HG03280 (cell line): ENCODE measurements around the gene KCTD7.
"Not testable (repeated sequence)": the region's sequence is repeated elsewhere in the genome, so short reads cannot be mapped to it uniquely, and the experiment has no call there.

Experiments
- ATAC-seq: cut with Tn5 transposase; IDR thresholded peaks from one replicate; pipeline ENCODE4 v1.9.1; 2021; ENCODE audit warnings: mild to moderate bottlenecking, moderate library complexity; ENCODE audit not compliant: unreplicated experiment

The KCTD7 gene

DNA sequence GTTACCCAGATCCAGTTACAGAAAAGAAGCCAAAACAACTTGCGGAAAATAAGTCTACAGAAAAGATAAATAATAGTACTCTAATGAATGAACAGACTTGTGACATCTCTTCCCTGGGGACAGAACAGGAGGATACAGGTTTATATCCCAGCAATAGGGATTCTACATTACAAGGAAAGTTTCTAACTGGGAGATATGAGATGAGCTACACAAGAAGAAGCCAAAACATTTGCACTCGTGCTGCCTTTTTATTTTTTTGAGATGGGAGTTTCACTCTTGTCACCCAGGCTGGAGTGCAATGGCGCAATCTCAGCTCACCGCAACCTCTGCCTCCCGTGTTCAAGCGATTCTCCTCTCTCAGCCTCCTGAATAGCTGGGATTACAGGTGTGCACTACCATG, 22.3 kb downstream of the KCTD7 start:
- ATAC-seq: not testable (repeated sequence)

DNA sequence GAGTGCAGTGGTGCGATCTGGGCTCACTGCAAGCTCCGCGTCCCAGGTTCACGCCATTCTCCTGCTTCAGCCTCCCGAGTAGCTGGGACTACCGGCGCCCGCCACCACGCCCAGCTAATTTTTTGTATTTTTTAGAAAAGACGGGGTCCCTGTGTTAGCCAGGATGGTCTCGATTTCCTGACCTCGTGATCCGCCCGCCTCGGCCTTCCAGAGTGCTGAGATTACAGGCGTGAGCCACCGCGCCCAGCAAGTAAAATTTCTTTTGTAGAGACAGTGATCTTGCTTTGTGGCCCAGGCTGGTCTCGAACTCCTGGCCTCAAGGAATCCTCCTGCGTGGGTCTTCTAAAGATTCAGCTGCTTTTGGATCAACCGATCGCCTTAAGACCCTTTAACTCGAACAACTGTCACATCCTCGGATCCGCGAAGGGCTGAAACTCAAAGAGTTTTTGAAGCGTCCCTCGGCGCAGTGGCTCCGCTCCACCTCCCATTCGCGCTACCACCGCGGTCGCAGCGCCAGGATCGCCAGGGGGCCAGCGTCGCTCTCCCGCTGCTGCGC, 25.1 kb downstream of the KCTD7 start:
- ATAC-seq: not testable (repeated sequence)

DNA sequence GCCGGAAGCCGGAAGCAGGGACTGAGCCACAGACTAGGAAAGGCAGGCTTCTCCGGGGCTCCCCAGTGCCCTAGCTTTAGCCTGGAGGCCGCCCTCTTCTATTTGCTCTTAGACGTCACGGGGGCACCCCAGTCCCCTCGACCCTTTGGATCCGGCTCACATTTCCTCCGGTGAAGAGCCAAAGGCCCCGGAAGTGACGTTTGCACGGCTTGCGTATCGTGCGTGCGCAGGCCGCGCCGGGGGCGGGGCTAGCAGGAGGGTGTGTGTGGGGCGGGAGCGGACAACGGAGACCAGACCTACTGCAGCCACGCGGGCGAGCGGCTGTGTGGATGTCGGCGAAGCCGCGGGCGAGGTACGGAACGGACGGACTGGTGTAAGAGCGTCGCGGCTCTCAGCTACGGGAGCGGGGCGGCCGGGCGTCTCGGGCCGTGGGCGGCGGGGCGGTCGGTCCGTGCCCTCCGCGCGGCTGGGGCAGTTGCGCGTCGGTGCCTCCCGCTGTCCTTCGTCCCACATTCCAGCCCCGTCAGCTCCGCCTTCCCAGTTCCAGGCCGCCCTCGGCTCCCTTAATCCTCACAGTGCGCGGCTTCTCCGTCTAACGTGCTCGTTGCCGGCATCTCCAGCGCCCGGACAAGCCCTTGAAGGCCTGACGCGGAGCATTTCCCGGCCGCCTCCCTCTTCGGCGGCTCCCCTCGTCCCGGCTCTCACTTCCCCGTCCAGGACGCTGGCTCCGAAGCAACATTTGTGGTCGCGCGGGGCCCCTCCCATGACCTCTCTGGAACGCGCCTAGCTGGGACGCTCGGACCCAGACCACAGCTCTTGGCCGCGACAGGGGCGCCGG, 25.8 kb downstream of the KCTD7 start:
- ATAC-seq: peak; percentile 94

DNA sequence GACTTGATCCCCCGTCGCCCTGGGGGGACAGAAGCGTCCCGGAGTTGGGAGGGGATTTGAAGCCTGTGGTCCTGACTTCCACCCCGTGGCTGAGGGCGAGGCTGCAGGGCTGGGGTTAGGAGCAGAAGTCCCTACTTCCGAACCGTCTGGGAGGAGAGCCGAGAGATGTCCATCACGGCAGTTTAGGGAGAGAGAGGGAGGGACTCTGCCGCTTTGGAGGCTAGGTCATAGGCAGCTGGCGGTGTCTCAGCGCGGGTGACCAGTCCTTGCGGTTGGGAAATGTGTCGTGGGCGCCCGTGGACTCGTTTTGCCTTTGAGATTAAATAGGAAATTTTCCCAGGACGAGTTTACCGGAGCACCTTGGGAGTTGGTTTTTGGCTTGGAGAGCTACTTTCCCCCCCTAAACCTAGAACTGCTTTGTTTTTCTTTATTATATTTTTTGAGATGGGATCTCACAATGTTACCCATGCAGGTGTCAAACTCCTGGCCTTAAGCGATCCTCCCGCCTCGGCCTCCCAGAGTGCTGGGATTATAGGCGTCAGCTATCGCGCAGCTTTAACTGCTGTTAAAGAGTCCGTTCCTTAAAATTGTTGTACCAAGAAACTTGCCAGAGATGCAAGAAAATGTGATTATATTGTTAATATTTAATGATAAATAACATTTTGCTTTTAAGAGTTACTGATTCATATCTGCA, 26.6 kb downstream of the KCTD7 start:
- ATAC-seq: not testable (repeated sequence)

DNA sequence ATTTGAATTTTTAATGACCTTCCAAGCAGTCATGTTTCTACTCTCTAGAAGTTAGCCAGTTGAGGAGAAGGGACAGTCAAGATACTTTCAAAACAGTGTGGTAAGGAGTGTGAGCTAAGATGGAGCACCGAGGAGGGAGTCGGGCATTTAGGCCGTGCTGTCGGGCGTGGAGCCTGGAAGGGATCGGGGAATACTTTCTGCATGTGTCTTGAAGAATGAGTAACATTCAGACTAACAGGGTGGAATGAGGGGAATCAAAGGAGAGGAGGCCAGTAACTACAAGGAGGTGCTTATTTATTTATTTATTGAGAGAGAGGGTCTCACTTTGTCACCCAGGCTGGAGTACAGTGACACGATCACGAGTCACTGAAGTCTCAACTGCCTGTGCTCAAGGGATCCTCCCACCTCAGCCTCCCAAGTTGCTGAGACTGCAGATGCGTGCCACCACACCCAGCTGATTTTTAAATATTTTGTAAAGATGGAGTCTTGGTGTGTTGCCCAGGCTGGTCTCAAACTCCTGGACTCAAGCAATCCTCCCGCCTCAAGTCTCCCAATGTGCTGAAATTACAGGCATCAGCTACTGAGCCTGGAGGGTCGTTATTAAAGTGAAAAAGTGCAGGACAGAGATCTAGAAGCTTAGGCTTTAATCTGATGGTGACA, 27.3 kb downstream of the KCTD7 start:
- ATAC-seq: not testable (repeated sequence)

DNA sequence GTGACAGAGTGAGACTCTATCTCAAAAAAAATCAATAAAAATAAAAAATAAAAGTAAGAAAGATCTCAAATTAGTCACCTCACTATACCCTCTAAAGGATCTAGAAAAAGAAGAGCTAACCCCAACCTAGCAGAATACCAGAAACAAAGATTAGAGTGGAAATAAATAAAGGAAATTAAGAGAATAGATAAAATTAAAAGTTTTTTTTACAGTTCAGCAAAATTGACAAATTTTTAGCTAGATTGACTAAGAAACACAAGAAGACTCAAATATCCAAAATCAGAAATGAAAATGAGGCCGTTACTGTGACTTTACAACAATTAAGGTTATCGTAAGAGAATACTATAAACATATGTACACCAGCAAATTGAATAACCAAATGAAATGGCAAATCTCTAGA, 29.1 kb downstream of the KCTD7 start:
- no peak for ATAC-seq

DNA sequence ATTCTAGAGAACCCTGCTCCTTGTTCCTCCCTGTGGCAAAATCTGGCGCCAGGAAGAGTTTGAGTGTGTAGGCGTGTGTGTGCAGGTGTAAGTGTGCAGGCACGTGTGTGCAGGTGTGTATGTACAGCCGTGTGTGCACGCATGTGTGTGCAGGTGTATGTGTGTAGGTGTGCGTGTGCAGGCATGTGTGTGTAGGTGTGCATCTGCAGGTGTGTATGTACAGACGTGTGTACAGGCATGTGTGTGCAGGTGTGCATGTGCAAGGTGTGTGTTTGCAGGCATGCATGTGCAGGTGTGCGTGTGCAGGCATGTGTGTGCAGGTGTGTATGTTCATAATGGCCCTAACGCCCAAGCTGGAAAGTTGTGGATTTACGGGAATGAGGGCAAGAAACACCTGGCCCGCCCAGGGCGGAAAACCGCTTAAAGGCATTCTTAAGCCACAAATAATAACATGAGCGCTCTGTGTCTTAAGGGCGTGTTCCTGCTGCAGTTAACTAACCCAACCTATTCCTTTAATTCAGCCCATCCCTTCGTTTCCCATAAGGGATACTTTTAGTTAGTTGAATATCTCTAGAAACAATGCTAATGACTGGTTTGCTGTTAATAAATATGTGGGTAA, 34.1 kb downstream of the KCTD7 start:
- ATAC-seq: no peak

DNA sequence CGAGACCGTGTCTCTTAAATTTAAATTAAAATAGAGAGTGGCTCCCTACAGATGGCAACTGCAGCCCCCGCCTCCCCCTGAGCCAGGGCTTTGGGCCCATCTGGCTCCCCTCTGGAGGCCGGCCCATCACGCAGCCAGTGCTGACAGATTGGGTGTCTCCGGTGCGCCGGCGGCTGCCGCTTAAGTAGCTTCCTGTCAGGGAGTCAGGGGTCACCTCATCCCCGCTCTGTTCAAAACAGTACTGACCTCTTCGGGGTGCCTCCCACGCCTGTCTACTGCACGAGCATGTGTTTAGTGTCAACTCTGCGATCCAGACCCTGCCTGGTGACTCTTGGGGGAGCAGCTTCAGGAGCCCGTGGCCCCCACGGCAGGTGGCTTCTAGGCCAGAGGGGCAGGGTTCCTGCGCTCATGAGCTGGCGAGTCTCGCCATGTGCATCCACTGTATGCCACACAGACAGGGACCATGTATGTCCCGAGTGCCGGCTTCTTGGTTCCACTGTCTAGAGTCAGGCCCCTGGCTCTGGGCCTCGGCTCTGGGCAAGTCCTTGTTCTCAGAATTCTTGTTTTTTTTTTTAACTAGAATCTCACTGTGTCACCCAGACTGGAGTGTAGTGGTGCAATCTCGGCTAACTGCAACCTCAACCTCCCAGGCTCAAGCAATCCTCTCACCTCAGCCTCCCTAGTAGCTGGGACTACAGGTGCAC, 36.1 kb downstream of the KCTD7 start:
- ATAC-seq: no peak

DNA sequence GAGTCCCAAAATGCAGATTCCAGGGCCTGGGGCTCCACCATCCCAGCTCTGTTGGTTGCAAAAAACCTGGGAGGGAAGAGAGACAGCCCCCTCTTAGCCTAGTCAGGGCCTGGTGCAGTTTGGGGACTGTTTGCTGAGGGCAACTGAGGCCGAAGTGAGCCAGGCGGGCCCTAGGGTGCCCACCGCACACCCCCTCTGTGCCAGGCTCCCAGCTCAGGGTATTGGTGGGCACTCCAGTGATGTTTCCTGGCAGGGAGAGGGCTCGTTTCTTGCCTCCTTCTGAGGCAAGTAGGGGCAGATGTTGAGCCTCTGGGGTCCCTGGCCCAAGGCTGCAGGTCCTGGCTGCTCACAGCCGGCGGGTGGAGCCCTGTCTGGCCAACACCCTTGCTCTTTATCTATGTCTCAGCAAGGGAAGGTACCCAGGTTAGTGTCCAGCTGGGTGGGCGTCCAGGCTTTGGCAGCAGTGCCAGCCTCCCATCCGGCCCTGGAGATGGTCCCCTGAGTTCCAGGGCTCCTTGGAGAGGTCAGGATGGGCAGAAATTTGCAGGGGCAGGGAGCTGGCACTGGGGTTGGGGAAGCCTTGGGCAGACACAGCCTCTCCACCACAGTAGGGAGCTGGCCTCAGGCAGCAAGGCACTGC, 37.8 kb downstream of the KCTD7 start:
- no peak for ATAC-seq

DNA sequence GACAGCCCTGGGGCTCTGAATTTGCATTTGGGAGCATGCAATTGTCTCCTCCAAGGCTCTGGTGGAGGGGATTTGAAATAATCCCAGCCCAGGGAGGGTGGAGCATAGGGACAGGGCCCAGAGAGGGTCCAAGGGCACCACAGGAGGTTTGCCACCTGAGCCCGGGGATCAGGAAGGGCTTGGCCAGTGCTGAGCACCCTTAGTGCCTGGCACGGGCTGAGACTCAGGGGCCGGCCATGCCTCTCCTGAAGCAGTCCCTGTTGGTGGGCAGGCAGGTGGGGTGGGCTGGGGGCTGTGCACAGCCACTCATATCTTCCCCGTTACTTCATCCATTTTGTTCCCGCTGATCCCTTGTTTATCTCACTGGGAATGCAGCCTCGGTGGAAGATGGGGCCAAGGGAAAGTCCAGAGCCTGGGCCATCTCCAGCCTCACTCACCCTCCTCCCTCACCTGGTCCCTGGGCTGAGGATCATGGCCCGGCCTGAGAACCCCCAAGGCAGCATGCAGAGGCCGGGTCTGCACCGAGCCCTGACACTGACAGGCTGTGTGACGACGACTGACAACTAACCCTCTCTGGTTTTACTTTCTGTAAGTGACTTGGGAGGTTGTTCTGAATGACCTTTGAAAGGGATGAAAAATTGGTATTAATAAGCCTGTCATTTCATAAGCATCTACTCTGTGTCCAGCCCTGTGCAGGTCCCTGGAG, 38.5 kb downstream of the KCTD7 start:
- no peak for ATAC-seq

DNA sequence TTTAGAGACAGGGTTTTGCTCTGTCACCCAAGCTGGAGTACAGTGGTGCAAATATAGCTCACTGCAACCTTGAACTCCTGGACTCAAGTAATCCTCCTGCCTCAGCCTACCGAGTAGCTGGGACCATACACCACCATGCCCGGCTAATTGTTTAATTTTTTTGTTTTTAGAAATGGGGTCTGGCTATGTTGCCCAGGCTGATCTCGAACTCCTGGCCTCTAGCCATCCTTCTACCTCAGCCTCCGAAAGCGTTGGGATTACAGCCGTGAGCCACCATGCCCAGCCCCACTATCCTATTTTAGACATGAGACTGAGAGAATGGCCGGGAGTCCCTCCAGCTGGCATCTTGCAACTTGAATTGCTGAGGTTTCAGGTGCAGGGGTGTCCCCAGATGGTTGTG, 39.4 kb downstream of the KCTD7 start:
- ATAC-seq: no peak

DNA sequence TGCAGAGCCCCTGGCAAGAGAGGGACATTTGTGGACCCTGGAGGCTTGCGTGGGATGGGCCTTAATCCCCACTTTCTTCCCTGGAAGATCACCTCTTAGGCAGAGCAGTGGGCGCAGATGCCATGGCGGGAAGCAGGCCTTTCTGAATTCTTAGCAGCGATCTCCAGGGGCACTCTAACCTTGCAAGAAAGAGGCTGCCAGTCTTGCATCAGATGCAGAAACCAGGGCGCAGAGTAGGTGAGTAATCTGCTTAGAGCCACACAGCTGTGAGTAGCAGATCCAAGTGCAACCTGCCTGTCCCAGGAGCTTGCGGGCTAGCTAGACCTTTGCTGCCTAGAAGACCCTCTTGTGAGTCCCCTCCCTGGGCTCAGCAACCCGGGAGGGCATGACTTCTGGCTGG, 40.0 kb downstream of the KCTD7 start:
- ATAC-seq: no peak

DNA sequence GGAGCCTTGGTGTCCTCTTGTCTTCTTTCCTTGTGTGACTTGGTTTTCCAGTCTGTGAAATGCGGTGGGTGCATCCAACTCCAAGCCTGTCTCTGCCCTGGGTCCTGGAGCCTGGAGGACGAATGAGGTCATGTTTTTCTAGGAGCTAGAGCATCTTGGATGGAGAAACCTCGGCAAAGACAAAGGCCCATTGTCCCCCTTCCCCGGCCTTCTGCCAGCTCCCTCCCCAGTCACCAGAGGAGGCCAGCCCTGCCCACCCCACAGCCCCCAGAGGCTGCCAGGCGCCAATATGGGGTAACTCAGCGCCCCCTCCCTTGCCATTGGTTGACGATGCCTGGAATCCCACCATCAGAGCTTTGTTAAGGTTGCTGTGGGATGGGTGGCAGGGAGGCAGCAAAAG, 40.4 kb downstream of the KCTD7 start:
- no peak for ATAC-seq

DNA sequence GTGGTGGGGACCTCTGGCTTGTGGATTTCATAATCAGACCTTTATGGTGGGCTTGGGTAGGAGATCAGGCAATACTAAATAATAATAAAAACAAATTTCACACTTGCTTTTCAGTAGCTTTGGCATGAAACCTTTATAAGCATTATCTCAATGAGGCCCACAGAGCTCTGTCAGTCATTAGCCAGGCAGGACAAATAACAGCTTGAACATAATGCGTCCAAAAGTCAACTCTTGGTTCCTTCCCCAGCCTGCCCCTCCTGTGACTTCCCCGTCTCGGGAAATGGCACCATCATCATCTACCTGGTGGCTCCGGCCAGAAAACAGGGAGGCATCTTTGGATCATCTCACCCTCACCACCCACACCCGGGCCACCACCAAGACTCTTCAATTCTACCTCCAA, 40.8 kb downstream of the KCTD7 start:
- ATAC-seq: no peak

DNA sequence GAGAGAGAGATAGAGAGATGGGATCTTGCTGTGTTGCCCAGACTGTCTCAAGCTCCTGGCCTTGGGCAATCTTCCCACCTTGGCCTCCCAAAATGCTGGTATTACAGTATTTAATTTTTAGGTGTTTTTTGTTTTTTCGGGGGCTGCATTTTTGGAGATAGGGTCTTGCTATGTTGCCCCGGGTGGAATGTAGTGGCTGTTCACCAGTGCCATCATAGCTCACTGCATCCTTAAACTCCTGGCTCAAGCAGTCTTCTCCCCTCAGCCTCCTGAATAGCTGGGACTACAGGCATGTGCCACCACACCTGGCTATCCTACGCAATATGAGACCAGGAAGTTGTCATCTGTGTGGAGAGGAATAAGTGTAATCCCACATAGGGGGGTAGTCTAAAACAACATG, 42.4 kb downstream of the KCTD7 start:
- no peak for ATAC-seq

DNA sequence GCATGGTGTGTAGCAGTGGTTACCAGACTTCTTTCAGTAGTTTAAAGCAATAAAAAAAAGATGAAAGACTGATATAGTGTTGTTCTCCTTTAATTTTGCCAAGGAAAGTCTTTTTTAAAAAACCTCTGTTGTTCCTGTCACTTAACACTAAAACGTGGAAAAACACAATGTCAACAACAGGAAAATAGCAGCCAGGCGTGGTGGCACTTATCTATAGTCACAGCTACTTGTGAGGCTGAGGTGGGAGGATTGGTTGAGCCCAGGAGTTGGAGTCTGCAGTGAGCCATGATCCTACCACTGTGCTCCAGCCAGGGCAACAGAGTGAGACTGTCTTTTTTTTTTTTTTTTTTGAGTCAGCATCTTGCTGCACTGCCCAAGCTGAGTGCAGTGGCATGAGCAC, 42.8 kb downstream of the KCTD7 start:
- ATAC-seq: not testable (repeated sequence)

DNA sequence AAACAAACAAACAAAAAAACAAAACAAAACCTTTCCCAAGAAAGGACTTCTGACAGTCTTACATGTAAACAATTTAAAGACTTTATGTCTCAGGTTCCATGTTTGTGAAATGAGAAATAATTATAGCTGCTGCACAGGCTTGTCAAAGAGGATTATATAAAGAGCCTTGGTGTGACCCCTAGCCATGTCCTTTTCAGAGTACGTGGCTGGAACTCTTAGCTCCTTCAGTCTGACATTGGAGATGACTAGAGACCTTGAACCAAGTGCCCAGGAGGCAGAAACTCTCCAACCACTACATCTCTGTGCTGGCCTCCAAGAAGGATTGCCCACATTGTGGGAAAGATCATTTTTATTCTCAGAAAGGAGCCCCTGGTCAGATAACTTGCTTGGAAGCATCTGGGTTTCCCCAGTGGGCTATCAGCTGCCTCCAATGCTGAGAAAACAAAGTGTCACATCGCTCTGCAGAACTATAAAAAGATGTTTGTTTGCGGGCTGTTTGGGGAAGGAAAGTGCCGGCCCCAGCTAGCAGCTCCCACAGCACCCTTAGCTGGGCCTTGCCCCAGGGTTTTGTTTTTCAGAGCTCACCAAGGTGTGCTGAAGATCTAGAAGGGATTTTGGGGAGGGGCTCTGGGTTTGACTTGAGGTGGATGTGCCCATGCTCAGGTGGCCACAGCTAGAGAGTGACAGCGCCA, 43.9 kb downstream of the KCTD7 start:
- not testable (repeated sequence) for ATAC-seq

DNA sequence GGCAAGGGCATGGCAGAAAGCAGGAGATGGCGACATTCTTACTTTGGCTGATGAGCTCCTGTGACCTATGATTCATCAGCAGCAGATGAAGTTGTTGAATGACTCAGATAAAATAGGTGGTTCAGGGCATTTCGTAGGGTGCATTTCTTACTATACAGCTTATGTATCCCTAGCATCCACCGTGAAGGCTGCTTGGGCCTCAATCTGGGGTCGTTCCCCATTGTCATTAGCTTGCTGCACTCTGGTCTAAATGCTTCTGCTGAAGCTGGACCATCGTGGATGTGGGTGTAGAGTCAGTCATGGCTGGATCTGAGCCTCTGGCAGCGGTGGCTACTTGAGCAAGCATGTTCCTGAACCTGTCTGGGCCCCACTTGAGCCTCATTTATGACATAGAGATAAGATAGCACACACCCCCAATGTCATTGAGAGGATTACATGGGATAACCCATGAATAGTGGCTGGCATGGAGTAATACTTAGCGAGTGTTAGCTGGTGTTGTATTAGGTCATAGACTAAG, 44.5 kb downstream of the KCTD7 start:
- ATAC-seq: not testable (repeated sequence)
